ENCODE data around the gene PRR19.

Gene PRR19

DNA sequence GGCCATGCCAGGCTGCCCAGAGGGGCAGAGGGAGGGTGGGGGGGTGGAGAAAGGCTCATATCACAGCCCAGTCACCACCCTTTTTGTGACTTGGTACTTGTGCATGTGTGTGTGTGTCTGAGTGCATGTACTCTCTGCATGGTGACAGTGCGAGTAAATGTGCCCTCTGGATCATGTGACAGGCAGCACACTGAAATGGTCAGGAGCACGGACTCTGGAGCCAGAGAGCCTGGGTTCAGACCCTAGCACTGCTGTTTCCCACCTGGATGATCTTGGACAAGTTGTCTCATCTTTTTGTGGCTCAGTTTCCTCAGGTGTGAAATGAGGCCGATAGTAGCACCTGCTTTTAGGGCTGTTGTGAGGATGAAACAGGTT is 30.9 kb upstream of the PRR19 start:
- DNase-seq = no peak

DNA sequence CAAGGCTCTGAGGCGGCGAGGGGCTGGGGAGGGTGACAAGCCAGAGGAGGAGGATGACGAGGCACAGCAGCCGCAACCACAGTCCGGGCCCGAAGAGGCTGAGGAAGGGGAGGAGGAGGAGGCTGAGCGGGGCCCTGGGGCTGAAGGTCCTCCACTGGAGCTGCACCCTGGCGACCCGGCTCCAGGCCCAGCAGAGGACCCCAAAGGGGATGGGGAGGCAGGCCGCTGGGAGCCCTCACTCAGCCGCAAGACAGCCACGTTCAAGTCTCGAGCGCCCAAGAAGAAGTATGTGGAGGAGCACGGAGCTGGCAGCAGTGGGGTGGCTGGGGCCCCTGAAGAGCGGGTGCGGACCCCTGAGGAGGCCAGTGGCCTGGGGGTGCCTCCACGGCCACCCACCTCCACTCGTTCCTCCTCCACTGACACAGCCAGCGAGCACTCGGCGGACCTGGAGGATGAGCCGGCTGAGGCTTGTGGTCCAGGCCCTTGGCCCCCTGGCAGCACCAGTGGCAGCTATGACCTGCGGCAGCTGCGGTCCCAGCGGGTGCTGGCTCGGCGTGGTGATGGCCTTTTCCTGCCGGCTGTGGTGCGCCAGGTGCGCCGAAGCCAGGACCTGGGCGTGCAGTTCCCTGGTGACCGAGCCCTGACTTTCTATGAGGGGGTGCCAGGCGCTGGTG is 29.9 kb upstream of the PRR19 start:
- DNase-seq = no peak

DNA sequence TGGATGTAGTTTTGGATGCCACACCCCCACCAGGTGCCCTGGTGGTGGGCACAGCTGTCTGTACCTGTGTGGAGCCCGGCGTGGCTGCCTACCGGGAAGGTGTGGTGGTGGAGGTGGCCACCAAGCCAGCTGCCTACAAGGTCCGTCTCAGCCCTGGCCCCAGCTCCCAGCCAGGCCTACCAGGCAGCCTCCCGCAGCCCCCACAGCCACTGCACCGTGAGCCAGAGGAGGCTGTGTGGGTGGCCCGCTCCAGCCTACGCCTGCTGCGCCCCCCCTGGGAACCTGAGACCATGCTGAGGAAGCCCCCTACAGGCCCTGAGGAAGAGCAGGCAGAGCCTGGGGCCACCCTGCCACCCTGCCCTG is 29.4 kb upstream of the PRR19 start:
- DNase-seq = no peak

DNA sequence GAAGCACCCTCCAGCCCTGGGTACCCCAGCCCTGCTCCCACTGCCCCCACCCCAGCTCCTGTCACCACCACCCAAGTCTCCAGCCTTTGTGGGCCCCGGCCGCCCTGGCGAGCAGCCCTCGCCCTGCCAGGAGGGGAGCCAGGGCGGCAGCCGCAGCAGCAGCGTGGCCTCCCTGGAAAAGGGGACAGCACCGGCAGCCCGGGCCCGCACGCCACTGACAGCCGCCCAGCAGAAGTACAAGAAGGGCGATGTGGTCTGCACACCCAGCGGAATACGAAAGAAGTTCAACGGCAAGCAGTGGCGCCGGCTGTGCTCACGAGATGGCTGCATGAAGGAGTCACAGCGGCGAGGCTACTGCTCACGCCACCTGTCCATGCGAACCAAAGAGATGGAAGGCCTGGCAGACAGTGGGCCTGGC is 28.9 kb upstream of the PRR19 start:
- no peak for DNase-seq

DNA sequence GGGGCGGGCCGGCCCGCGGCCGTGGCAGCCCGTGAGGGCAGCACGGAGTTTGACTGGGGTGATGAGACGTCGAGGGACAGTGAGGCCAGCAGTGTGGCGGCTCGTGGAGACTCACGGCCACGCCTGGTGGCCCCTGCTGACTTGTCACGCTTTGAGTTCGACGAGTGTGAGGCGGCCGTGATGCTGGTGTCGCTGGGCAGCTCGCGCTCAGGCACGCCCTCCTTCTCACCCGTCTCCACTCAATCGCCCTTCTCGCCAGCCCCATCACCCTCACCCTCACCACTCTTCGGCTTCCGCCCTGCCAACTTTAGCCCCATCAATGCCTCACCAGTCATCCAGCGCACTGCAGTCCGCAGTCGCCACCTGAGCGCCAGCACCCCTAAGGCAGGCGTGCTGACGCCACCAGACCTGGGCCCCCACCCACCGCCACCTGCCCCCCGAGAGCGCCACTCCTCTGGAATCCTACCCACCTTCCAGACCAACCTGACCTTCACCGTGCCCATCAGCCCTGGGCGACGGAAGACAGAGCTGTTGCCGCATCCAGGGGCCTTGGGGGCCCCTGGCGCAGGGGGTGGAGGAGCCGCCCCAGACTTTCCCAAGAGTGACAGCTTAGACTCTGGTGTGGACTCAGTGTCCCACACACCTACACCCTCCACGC is 28.4 kb upstream of the PRR19 start:
- no peak for DNase-seq

DNA sequence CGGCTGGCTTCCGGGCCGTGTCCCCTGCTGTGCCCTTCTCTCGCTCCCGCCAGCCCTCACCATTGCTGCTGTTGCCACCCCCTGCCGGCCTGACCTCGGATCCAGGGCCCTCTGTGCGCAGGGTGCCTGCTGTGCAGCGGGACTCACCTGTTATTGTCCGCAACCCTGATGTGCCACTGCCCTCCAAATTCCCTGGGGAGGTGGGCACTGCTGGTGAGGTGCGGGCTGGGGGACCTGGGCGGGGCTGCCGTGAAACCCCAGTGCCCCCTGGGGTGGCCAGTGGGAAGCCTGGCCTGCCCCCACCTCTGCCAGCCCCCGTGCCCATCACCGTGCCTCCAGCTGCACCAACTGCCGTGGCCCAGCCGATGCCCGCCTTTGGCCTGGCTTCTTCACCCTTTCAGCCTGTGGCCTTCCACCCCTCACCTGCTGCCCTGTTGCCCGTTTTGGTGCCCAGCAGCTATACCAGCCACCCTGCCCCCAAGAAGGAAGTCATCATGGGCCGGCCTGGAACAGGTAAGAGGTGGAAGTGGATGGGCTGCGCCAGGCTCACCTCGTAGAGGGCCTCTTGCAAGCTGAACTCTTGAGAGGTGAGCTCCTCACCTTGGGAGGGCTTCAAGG is 27.8 kb upstream of the PRR19 start:
- DNase-seq = no peak

DNA sequence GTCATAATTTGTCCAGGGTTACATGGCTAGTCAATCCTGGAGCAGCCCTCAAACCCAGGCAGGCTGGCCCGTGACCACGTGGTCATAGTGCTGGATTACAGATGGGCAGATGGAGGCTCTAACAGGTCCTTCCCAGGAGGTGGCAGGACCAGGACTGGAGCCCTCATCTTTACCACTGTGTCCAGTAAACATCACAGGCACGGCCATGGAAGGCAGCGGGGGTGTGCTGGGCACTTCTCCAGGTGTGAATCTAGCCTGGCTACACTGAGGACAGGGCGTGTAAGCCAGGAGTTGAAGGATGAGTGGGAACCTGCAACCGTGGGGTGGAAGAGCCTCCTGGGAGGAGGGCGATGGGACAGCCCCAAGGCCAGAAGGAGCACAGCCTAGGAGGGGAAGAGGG is 26.8 kb upstream of the PRR19 start:
- no peak for DNase-seq

DNA sequence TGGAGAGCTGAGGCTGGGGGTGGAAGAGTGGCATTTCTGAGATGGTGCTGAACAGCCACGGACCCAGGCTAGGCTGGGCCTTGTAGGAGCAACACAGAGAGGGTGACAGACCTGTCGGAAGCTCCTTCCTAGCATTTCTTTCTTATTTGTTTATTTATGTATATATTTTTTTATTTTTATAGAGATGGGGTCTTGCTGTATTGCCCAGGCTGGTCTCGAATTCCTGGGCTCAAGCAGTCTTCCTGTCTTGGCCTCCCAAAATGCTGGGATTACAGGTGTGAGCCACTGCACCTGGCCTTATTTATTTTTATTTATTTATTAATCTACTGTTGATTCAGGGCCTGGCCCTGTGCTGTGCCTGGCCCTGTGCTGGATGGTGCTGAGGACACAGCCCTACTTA is 26.4 kb upstream of the PRR19 start:
- DNase-seq = no peak

DNA sequence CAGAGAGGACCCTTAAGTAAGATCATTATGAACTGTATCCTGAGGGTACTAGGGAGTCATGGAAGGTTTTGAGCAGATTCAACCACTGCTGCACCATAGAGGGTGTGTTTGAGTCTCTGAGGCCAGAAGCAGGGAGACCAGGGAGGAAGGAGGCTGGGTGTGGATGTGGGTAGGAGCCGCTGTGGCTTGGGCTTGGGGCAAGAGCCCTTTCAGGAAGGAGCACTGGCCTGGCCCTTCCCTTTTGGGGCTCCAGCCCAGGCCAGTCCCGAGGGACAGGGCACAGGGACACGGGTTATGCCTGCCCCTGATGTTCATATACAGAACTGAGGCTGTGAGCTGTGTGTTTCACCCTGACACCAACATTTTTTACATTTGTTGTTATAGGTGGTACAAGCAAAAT is 25.6 kb upstream of the PRR19 start:
- DNase-seq = no peak

DNA sequence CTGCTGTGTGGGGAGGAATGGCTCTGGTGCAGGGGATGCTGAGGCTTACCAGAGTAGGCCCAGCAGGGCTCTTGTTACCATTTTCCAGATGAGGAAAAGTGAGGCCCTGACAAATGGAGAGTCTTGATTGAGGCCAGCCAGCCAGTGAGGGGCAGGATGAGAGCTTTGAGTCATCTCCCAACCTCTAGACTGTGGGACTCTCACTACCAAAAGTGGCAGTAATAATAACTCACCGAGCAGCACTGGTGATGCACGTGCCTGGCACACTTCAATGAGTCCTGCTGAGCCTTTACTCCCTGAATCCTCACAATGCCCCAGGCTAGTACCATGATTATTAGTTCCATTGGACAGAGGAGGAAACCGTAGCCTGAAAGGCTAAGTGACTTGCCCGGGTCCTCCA is 25.1 kb upstream of the PRR19 start:
- no peak for DNase-seq

DNA sequence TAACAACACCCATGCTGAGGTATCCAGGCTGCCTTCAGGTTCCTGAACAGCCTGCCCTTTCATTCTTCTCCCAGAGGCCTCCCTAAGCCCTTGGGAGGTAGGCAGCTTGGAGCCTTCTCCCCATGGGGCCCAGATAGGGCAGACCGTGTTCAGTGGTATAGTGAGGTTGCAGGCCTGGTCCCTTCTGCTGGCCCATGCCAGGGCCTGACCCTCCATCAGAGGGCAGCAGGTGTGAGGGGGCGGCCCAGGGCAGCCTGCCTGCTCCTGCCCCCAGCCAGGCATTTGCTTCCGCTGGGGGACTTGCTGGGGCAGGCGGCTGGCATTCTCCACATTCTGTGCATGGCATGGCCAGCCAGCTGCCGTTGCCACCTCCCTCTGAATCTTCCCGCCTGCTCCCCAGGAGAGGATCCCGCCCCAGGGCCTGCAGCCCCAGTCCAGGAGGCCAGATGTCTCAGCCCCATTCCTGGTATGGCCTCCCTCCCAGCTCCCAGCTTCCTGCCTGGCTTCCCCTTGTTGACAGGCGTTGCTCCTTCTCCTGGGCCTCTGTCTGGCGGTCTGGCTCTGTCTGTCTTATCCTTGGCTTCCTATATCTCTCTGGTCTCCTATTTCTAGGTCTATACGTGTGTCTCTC is 24.0 kb upstream of the PRR19 start:
- DNase-seq = no peak

DNA sequence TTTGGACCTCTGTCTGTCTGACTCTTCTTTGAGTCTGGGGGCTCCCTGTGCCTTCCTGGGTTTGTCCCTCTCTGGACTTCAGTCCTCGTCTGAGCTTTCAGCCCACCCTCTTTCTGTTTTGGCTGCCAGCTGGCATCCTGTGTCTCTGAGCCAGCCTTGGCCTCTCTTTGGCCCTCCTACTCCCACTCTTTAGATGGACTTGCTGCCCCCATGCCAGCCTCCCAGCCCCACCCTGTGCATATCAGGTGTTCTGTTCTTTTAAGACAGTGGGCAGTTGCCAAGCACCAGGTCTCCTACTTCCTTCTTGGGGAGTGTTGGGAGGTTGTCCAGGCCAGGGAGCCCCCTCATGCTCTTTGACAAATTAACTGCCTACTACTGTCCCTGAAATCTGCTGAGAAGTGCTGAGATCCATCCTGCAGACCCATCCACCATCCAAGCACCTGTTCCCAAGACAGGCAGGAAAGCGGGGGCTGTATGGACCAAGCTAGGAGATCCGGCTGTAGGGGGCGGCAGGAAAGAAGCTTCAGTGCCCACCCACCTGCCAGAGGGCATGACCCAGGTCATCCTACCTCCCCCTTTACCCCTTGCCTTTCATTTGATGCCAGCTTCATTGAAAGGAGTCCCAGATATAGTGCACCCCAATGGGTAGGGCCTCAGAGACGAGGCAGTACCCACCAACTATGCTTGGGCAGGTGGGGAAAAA is 23.3 kb upstream of the PRR19 start:
- DNase-seq = no peak

DNA sequence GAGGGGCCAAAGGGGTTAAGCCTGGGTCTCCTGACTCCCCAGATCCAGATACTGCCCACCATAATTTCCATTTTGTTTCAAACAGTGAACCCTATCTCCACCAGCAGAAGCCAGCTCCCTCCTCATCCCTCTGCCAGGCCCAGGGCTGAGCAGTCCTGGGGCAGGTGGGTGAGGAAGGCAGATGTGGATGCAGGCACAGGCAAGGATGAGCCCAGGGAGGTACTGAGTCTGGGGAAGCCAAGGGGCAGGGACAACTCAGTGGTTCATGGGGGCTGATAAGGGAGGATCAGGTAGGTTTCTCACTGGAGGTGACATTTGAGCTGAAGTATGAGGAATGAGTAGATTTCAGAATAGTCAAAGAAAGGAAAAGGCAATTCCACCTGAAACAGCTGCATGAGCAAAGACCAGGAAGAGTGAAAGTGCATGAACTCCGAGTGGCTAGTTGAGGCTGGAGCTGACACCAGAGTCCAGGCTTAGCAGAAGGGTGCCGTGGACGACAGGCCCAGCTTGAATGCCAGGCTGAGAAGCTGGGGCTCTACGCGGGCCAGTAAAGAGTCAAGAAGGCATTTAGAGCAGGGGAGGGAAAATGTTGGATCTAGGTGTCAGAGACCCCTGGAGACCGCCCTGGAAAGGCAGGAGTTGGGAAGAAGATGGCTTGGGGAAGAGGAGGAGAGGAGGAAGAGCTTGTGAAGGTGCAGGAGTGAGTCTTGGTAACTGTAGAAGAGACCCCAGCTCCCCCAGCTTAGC is 22.6 kb upstream of the PRR19 start:
- DNase-seq = no peak

DNA sequence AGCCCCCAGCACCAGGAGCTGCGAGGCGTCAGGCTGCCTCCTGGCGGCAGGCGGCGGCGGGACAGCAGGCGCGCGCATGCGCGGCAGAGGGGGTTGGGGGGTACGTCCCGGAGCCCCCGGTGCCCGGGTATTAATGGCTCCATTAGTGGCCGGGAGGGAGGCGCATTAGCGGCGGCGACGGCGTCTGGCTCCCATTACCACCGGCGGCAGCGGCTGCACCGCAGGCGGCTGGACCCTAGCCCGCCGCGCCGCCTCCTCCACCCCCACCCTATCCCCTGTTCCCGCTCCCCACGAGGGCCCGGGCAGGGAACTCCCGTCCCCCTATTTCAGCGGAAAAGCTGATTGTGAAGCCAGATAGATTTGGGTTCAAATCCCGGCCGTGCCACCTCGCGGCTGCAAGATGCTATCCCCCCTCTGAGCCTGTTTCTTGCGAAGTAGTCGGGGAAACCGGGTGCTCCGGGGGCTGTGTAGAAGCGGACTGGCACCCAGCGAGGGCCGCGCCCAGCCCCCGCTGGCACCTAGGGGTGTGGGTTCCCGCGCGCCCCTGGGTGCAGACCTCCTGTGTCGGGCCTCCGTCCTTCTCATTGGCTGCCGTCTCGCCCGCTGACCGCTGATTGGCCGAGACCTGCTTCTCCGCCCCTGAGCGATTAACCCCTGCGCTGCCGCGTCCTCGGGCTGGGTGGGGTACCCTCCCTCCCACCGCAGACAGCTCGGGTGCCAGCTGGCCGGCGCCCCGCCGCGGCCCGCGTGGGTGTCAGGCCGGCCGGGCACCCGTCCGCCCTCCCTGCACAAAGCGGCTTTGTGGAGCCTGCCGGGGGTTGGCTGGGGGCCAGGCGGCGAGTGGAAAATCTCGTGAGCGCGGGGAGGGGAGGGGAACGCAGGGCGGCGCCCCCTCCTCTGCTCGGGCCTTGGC is 21.8 kb upstream of the PRR19 start:
- DNase-seq = peak; percentile 76 to 86 (median 82)

DNA sequence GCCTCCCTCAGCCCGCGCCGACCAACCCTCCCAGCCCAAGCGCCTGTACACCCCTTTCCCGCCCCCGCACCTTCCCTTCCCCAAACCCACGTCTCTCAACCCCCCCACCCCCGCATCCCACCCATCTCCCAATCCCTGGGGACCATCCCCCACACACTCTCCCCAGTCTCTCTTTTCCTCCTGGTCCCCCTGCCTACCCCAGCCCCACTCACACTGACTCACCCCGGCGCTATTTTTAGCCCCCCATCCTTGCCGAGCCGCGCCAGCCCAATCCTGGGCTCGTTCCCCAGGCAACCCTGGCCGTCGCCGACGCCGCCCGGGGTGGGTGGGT is 21.2 kb upstream of the PRR19 start:
- DNase-seq = peak in 2 of 6 experiments; percentile 42 to 46

DNA sequence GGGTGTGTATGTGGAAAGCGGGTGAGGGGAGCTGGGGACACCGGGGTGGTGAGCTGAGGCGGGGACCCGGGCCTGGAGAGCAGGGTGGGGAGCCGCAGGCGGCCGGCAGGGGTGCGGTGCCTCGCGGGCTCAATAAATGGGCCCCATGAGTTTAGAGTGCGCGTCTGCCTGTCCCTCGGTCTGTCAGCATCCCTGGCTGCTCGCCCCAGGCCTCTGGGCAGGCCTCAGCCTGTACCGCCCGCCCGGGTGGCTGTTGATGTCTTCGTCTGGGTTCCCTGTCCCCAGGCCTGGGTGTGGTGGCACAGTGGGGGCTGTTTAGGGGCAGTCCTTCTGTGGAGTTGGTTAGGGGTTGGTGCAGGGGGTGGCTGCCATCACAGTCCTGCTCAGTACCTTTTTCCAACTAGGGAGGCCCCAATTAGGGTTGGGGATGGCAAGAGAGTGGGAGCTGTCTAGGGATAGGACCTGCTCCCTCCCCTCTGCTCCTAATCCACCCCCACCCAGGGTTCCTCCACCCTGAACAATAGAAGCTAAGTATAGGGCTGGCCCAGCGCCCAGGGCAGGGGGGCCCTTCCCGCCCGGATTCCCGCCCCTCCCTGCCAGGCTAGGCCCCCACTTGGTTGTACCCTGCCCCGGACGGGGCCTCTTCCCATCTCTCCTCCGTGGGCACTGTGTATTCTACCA is 20.6 kb upstream of the PRR19 start:
- DNase-seq = peak in 3 of 6 experiments; percentile 38 to 42 (median 42)

DNA sequence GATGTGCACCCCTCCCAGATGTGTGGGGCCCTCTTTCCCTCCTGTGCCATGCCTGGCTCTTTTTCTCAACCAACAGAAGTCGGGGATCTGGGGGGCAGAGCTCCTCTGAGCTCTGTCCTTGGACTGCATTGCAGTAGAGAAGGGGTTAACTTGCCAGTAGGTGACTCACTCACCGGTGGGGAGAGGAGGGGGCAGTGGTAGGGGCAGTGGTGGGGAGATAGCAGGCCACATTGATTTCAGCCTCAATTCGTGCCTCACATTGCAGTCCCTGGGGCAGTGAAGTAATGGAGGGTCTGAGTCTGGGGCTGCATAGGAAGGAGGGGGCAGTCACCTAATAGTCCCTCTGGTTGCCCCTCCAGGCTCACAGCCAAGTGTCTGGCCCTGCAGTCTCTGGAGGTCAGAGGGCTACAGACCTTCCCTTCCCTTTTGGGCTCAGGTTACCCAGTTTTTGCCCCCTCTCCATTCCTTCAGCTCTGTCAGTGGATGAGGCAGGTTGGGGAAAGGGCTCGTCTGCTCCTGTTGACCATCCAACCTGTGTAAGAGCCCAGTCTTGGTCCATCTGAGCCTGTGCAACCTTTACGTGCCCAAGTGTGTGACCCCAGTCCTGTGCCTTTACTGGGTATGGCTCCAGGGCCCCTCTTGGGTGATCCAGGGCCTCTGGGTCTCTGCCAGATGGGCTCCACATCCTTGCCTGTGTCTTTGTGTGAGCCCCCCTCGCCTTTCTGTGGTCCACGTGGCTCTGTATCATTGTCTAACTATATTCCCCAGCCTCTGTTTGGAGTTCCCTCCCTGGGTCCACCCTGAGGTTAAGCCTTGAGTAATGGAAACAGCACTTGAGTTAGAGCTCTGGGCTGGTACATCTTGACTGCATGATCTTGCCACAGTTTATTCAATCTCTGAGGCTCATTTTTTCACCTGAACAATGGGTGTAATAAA is 19.8 kb upstream of the PRR19 start:
- DNase-seq = peak in 1 of 6 experiments; percentile 46

DNA sequence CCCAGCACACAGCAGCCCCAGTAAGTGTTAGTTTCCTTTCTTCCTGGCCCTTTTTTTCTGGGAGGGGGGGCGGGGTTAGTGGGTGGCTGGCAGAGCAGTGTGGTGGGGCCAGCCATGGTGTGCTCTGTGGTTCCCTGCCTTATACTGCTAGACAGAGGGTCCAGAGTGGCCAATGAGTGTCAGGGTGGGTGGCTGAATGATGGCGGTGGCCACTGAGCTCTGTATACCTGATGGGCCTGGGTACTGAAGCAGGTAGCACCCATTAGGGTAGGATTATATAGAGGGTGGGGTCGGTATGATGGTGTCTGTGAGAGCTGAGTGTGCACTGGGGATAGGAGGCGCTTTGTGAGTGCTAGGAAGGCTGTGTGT is 19.1 kb upstream of the PRR19 start:
- DNase-seq = no peak

DNA sequence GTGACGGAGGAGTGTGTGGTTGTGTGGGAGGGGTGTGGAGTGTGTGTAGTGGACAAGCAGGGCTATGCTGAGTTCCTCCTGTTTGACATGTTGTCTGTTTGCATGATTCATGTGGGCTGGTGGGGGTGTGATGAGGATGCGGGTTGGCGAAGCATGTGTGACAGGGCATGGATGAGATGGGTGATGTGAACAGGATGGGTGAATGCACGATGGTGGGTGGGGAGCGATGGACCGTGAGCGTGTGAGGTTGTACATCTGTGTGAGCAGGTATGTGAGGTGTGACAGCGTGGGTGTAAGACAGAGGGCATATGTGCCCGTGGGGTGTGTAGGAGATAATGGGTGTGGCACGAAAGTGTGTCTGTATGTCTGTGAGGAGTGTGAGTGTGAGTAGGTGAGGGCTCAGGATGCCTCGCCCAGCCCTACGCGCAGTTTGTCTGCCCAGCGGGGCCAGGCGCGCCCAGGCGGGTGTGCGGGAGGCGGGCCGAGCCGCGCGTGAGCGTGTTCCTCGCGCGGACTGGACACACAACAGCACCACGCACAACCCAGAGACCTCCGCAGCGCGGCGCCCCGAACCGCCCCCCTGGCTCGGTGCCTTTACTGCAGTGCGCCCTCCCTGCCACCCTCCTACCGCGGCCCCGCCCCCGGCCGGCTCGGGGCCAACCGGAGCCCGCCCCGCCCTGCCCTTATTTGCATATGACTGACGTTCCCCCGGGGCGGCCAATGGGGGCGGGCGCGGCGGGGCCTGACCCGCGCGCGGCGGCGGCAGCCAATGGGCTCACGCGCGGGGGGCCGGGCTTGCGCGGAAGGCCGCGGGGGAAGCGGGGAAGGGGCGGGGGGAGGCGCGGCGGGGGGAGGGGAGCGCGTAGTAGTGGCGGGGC is 18.5 kb upstream of the PRR19 start:
- DNase-seq = peak; percentile 93 to 99 (median 96)
